ENCODE results near the gene E2F8.

Gene E2F8

DNA sequence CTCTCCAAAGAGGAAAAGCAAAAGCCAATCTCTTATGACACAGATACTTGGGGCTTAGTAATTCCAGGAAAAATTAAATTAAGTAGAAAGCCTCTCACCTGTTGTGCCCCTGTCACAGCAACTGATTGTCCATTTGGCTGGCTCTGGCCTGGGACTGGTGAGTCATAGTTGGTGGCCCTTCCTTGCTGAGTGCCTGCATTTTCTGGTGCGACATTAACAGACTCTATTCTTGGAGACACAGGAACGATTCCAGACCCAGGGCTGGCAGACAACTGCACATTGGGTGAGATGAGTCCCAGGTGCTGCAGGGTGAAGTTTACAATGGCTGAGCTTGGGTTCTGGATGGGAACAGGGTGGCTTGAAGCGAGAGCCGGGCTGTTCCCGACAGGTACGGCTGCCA is 15.6 kb downstream of the E2F8 start:
- Histone ChIP-seq H3K27ac (ENCODE audit: low read depth, low read length) (no peak overlapping the region), H3K36me3 (ENCODE audit: control insufficient read depth, low read length) (peaks cover 69% of the 10 kb centered on the region), H3K9me3 (ENCODE audit: control insufficient read depth, insufficient read depth, low read length) (no peaks in the 10 kb centered on the region), H3K4me2 (ENCODE audit: low read length) (no peak overlapping the region), H3K27me3 (ENCODE audit: control insufficient read depth, low read length) (no peaks in the 10 kb centered on the region), H3K4me1 (ENCODE audit: control insufficient read depth, low read length) (no peaks in the 10 kb centered on the region), H3F3A (ENCODE audit: control insufficient read depth, insufficient read depth) (peaks cover 30% of the 10 kb centered on the region), H3K79me2 (ENCODE audit: control insufficient read depth, low read length) (no peaks in the 10 kb centered on the region), H3K9me2 (replicated peaks; ENCODE audit: control insufficient read depth, low read length) (no peaks in the 10 kb centered on the region), H3K4me3 (ENCODE audit: low read length) (no peak overlapping the region), H4K20me1 (ENCODE audit: control insufficient read depth, insufficient read depth, low read depth, low read length) (no peaks in the 10 kb centered on the region)
- no peak for TF ChIP-seq EZH2phosphoT487 (IDR thresholded peaks at IDR 0.05; ENCODE audit: borderline replicate concordance, low read length)
- TF ChIP-seq, protein P1, sequence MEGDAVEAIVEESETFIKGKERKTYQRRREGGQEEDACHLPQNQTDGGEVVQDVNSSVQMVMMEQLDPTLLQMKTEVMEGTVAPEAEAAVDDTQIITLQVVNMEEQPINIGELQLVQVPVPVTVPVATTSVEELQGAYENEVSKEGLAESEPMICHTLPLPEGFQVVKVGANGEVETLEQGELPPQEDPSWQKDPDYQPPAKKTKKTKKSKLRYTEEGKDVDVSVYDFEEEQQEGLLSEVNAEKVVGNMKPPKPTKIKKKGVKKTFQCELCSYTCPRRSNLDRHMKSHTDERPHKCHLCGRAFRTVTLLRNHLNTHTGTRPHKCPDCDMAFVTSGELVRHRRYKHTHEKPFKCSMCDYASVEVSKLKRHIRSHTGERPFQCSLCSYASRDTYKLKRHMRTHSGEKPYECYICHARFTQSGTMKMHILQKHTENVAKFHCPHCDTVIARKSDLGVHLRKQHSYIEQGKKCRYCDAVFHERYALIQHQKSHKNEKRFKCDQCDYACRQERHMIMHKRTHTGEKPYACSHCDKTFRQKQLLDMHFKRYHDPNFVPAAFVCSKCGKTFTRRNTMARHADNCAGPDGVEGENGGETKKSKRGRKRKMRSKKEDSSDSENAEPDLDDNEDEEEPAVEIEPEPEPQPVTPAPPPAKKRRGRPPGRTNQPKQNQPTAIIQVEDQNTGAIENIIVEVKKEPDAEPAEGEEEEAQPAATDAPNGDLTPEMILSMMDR (IDR thresholded peaks at IDR 0.05; ENCODE audit: low read depth, low read length, poor library complexity, severe bottlenecking) = no peak

DNA sequence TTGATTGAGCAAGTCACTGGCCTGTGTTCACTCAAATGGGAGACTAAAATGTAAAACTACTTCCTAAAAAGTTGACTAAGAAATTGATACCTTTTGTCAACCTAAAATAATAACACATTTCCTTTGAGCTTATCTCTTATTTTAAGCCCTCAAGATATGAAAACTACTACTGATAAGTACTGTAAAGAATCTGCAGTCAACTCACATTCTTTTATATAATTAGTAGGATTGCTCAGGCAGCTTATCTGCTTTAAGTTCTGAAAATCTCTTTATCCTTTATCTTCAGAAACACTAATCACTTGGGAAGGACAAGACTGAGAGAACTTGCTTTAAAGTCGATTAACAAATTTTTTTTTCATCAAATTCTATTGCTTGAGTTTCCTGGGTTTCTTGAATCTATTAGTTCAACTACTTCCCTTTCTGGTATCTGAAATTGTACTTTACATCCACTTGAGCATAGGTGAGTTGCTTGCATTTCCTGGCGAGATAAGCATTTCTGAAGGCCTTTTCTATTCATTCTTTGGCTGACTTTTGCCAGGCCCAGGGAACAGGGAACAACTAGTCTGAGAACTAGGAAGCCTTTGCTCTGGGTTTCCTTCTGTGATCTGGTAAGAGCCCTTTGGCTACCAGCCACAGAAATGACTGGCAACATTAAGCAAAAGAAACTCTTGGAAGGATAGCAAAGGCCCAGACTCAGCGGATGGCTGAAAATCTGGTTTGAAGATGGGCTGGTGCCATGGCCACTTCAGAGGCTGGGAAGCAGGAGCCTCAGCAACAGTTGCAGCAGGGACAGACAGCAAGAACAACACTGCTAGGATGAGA is 19.6 kb downstream of the E2F8 start:
- Histone ChIP-seq H3K4me2 (ENCODE audit: low read length) (no peak overlapping the region), H3K27me3 (ENCODE audit: control insufficient read depth, low read length) (no peaks in the 10 kb centered on the region), H3K9me3 (ENCODE audit: control insufficient read depth, insufficient read depth, low read length) (no peaks in the 10 kb centered on the region), H3K27ac (ENCODE audit: low read depth, low read length) (no peak overlapping the region), H4K20me1 (ENCODE audit: control insufficient read depth, insufficient read depth, low read depth, low read length) (no peaks in the 10 kb centered on the region), H3K79me2 (ENCODE audit: control insufficient read depth, low read length) (no peaks in the 10 kb centered on the region), H3F3A (ENCODE audit: control insufficient read depth, insufficient read depth) (peaks cover 30% of the 10 kb centered on the region), H3K9me2 (replicated peaks; ENCODE audit: control insufficient read depth, low read length) (no peaks in the 10 kb centered on the region), H3K4me1 (ENCODE audit: control insufficient read depth, low read length) (no peaks in the 10 kb centered on the region), H3K4me3 (ENCODE audit: low read length) (no peak overlapping the region), H3K36me3 (ENCODE audit: control insufficient read depth, low read length) (peaks cover 30% of the 10 kb centered on the region)
- TF ChIP-seq, protein P1 (IDR thresholded peaks at IDR 0.05; ENCODE audit: low read depth, low read length, poor library complexity, severe bottlenecking) = no peak
- TF ChIP-seq EZH2phosphoT487 (IDR thresholded peaks at IDR 0.05; ENCODE audit: borderline replicate concordance, low read length) = no peak

GRCh38 chr11:19218786-19219460 is 21.8 kb downstream of the E2F8 start:
- H3K27ac ChIP-seq (ENCODE audit: low read depth, low read length) = no peak overlapping the region
- H3K4me3 ChIP-seq (ENCODE audit: low read length) = no peak overlapping the region
- H3F3A ChIP-seq (ENCODE audit: control insufficient read depth, insufficient read depth) = peaks cover 23% of the 10 kb centered on the region
- no peaks in the 10 kb centered on the region for H3K79me2 ChIP-seq (ENCODE audit: control insufficient read depth, low read length)
- peaks cover 8% of the 10 kb centered on the region for H3K36me3 ChIP-seq (ENCODE audit: control insufficient read depth, low read length)
- H3K9me3 ChIP-seq (ENCODE audit: control insufficient read depth, insufficient read depth, low read length) = no peaks in the 10 kb centered on the region
- H3K4me1 ChIP-seq (ENCODE audit: control insufficient read depth, low read length) = no peaks in the 10 kb centered on the region
- H3K4me2 ChIP-seq (ENCODE audit: low read length) = no peak overlapping the region
- no peaks in the 10 kb centered on the region for H4K20me1 ChIP-seq (ENCODE audit: control insufficient read depth, insufficient read depth, low read depth, low read length)
- TF ChIP-seq EZH2phosphoT487 (IDR thresholded peaks at IDR 0.05; ENCODE audit: borderline replicate concordance, low read length) = no peak
- TF ChIP-seq, protein P1 (IDR thresholded peaks at IDR 0.05; ENCODE audit: low read depth, low read length, poor library complexity, severe bottlenecking) = no peak
- H3K27me3 ChIP-seq (ENCODE audit: control insufficient read depth, low read length) = peaks cover 8% of the 10 kb centered on the region
- H3K9me2 ChIP-seq (replicated peaks; ENCODE audit: control insufficient read depth, low read length) = no peaks in the 10 kb centered on the region
